AG08396 (cell line): Measurements from ENCODE around the gene C12orf42.

Source experiments
- DNase-seq: peaks from one replicate; pipeline ENCODE4 v3.0.0; 2012; ENCODE audit warnings: low spot score, mixed read lengths

Gene C12orf42

DNA sequence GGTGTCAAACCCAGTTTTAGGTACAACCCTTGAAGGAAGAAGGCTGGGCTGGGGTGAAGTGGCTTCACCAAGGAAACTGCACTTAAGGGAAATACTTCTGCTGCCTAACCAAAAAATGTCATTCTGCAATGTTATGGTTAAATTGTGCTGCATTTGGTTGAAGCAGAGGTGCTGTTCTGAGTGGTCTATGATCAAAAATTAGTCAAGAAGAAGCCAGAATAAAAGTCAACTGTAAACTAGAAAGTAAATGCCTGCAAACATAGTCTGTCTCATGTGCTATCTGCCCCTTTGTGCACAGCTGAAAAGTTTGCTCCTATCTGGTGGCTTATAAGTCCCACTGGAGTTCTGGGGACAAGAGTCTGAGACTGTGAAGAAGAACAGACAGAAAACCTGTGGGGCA lies 158.8 kb downstream of the C12orf42 start:
- no peak for DNase-seq

- no peak for DNase-seq
These were observed 161.3 kb downstream of the C12orf42 start for GRCh38 chr12:103334466-103334865.

DNA sequence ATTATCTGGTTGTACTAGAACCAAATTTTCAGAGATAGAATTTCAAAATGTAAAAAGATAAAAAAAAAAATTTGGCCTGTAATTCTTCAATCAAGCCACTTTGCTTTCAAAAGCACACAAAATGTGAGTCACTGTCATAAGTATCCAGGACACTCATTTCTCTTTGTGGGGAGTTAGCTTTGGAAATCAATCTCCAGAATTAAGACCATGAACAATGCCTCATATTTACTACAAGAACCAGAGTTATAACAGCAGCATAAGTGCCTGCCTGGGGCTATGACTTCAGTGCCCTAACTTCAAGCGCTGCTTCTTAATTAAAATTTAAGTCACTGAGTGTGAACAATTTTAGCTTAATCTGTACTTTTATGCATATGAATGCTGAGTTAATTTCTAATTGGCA lies 162.1 kb downstream of the C12orf42 start:
- DNase-seq, result no peak

- no peak for DNase-seq
These were observed 164.1 kb downstream of the C12orf42 start for GRCh38 chr12:103331643-103332042.

GRCh38 chr12:103330672-103331071 lies 165.1 kb downstream of the C12orf42 start:
- no peak for DNase-seq

DNA sequence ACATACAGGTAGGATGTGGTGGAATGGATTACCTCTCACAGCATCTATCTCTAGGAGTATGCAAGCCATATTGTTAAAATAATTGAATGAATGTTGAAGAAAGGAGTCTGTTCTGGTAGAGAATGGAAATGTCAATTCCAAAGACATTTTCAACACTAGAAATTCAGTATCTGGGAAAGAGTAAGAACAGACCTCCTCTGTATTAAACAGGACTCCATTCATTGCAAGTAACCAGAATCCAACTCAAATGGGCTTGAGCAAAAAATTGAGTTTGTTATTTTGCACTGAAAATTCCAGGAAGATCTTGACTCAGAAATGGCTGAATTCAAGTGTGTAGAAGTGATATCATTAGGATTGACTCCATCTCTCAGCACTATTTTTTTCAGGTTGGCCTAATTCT lies 168.1 kb downstream of the C12orf42 start:
- DNase-seq, result no peak

GRCh38 chr12:103326190-103326589 lies 169.6 kb downstream of the C12orf42 start:
- no peak for DNase-seq

GRCh38 chr12:103318566-103318965 lies 177.2 kb downstream of the C12orf42 start:
- no peak for DNase-seq

- no peak for DNase-seq
These were observed 178.5 kb downstream of the C12orf42 start for GRCh38 chr12:103317220-103317619.

DNA sequence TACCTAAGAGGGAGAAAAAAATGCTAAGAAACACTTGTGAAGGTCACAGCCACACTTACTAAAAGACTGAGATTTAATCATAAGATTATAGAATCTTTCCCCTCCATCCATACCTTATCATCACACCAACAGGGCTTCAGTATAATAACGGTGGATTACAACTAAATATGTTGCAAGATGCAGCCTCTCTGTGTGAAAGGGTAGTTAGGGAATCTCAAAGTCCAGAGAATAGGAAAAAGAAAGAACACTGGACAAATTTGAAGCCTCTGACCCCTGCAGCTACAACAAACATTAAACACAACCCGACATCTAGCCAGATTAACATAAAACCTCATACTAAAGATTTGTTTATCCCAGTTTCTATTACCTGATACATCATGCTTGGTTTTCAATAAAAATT lies 181.0 kb downstream of the C12orf42 start:
- DNase-seq, result no peak

GRCh38 chr12:103313894-103314293 lies 181.9 kb downstream of the C12orf42 start:
- no peak for DNase-seq

DNA sequence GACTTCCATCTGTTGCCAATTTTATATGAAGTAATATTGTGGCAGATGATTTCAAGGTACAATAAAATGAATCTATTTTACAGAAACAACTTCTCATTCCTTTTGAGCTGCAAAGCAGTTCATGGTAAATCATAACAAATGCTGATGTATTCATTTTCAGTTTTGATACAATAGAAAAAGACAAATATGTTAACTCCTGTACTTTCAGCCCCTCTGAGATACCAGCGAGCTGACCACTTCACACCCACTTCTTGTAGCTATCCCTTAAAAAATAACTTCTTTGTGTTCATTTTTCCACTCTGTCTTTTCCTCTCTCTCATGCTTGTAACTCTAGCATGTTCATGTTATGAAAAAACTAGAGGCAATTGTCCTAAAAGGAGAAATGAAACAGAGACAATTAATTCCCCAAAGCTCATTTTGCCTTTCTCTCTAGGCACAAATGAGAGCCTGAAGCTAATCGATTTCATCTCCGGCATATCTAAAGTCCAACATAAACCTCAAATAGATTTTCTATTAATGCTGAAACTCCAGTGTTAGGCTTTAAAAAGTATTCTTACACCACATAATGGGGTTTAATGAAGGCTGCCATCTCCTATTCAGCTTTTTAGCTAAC lies 182.9 kb downstream of the C12orf42 start:
- DNase-seq, result no peak

DNA sequence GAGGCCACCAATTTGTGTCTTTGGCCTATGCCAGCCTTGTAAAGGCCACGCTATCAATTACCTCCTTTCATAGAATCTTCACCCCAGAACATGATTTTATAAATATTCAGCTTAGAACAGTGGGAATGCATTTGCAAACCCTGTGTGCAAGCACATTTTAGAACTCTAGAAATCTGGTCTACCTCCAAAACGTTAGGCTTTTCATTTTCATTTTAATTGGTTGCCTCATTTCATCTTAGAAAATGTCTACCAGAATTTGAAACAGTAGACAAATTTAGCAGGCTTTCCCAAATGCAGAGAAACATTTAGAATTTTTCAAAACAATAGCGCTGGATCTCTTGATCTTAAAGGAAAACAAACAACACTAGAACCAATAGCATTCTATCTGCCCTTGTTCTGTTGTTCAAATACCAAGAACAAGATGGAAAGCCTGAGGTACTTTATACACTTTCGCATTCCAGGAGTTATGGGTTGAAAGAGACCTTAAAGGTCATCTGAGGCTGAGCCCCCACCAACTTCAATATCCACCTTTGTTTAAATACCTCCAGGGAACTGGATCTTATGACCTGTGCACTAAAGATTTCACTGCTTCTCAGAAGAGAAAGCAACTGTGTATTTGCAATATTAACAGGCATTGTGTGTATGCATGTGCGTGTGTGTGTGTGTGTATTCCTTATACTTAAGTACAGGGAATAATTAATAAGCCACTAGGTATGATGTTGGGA lies 185.1 kb downstream of the C12orf42 start:
- no peak for DNase-seq

- no peak for DNase-seq
These were observed 187.4 kb downstream of the C12orf42 start for GRCh38 chr12:103308396-103308795.

- no peak for DNase-seq
These were observed 192.3 kb downstream of the C12orf42 start for GRCh38 chr12:103303484-103303883.

GRCh38 chr12:103301642-103302591 lies 193.9 kb downstream of the C12orf42 start:
- no peak for DNase-seq

GRCh38 chr12:103288016-103288415 lies 207.8 kb downstream of the C12orf42 start:
- no peak for DNase-seq

DNA sequence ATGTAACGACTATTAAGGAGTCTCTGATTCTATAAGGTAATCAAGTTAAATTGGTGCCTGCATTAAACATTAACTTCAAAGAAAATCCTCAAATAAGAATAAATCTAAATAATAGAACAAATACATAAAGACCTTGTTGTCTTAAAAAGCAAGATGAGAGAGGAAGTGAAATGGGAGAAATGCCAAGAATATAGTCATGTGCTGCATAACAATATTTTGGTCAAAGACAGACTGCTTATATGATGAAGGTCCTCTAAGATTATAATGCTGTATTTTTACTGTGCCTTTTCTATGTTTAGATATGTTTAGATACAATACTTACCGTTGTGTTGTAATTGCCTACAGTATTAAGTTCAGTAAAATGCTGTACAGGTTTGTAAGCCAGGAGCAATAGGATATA lies 213.6 kb downstream of the C12orf42 start:
- DNase-seq, result no peak

DNA sequence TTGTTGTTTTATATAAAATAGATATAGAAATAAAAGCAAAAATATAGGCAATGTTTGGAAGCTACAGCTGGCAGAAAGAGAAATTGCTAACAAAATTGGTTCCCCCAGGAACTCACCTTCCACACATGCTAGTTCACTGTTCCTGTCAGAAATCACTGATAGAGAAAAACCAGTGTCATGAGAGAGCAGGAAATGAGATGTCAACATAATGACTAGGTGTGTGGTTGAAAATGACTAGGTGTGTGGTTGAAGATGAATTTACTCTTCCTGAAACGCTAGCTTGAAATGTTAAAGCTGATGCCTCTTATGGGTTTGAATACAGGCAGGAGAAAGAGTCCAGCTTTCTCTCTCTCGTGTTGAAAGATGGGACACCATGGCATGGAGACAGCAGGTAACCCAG lies 216.3 kb downstream of the C12orf42 start:
- DNase-seq, result no peak

- DNase-seq, result no peak
These were observed 217.4 kb downstream of the C12orf42 start for GRCh38 chr12:103278329-103278728.

DNA sequence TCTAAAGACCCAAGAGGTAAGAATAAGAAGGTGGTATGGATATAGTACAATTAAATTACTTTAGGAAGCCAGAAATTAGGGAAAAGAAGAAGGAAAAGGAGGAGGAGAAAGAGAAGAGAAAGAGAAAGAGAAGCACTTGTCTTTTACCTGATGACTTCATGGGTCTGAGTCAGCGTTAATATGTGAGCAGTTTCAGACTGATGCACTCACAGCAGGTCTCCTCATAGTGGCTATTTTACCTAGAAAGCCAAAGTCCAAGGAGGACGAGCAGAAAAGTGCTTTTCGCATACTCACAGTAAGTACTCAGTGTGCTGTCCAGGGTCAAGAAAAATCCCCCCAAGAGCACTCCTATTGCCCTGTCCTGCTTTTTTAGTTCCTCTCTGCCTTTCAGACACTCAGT lies 222.1 kb downstream of the C12orf42 start:
- DNase-seq, result no peak

GRCh38 chr12:103272949-103273348 lies 222.8 kb downstream of the C12orf42 start:
- no peak for DNase-seq

DNA sequence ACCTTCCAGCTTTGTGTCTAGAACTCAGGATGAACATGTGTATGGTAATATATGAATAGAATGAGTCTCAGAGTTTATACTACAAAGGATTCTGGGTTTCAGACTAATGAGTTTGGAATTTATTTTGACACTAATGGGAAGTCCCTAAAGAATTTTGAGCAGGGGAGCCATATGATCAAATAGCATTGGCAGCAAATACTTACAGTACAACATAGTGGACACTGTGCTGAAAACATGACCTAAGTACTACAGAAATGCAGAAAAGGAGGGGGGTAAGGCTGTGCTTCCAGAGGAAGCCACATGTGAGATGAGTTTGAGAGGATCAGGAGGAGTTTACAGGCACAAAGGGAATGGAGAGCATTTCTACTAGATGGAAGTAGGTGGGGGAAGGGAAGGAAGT lies 225.8 kb downstream of the C12orf42 start:
- DNase-seq, result no peak
